Tibial artery (tissue), 4 donors: ENCODE results near the gene AP5B1.

ENCODE experiments used
- DNase-seq, 2 donors: peaks; one replicate each; pipeline ENCODE4 v3.0.0-alpha.2; 2019
- H3K27ac ChIP-seq, 2 donors: fragments of 200-600 bp; sonication (generic) in 1 of 2; 1 replicate in 1 of 2; 2 replicates in 1 of 2; pipeline ENCODE4 v1.5.1; 2018 to 2019; ENCODE audit warnings: mild to moderate bottlenecking in 1 of 2
- H3K27me3 ChIP-seq, 2 donors: fragments of 200-600 bp; sonication (generic) in 1 of 2; one replicate each; pipeline versions ENCODE4 v1.5.1 to v1.6.0; 2016 to 2019
- H3K36me3 ChIP-seq, 3 donors: fragments of 200-600 bp; sonication (generic) in 2 of 3; one replicate each; pipeline ENCODE4 v1.5.1; 2016 to 2019; ENCODE audit warnings: mild to moderate bottlenecking in 2 of 3
- H3K4me1 ChIP-seq, 4 donors: fragments of 200-600 bp; sonication (generic) in 2 of 4; 1 replicate in 3 of 4; 2 replicates in 1 of 4; pipeline ENCODE4 v1.5.1; 2016 to 2019
- H3K4me3 ChIP-seq, 2 donors: fragments of 200-600 bp; sonication (generic) in 1 of 2; 1 replicate in 1 of 2; 2 replicates in 1 of 2; pipeline ENCODE4 v1.5.1; 2018 to 2019; ENCODE audit warnings: mild to moderate bottlenecking in 2 of 2
- H3K9me3 ChIP-seq, 3 donors: fragments of 200-600 bp; sonication (generic) in 1 of 3; one replicate each; pipeline ENCODE4 v1.5.1; 2016 to 2019
- CTCF ChIP-seq, 2 experiments: fragments of 200-600 bp in 1 of 2; fragments of 450-650 bp in 1 of 2; IDR thresholded peaks; one replicate each; pipeline ENCODE4 v1.5.1; 2017 to 2019; ENCODE audit warnings: antibody characterized with exemption in 2 of 2, mild to moderate bottlenecking in 1 of 2, moderate library complexity in 1 of 2
- intact Hi-C: fragments of 100-400 bp; cut with DNase I; formaldehyde crosslinking; loops from one replicate; pipeline ENCODE4 v1.15.0; 2023; ENCODE audit warnings: low total_unique reads

AP5B1 gene

GRCh38 chr11:65806979-65807378, 26.2 kb upstream of the AP5B1 start:
- no peak overlapping the region for H3K27ac ChIP-seq
- H3K36me3 ChIP-seq = no peaks in the 10 kb centered on the region
- peaks cover 0 to 67% of the 10 kb centered on the region in 2 donors for H3K27me3 ChIP-seq
- DNase-seq = no peak
- TF ChIP-seq CTCF (IDR thresholded peaks at IDR 0.05) = no peak
- no peak overlapping the region for H3K4me3 ChIP-seq
- no peaks in the 10 kb centered on the region for H3K4me1 ChIP-seq
- intact Hi-C loops = no loop called here
- H3K9me3 ChIP-seq = no peaks in the 10 kb centered on the region

GRCh38 chr11:65803797-65804492, 23.2 kb upstream of the AP5B1 start:
- H3K27ac ChIP-seq = no peak overlapping the region
- intact Hi-C loops = no loop called here
- H3K9me3 ChIP-seq = no peaks in the 10 kb centered on the region
- H3K4me1 ChIP-seq = no peaks in the 10 kb centered on the region
- TF ChIP-seq CTCF (IDR thresholded peaks at IDR 0.05) = no peak
- no peak overlapping the region for H3K4me3 ChIP-seq
- no peaks in the 10 kb centered on the region for H3K36me3 ChIP-seq
- peaks cover 0 to 89% of the 10 kb centered on the region in 2 donors for H3K27me3 ChIP-seq
- DNase-seq = no peak

- no peaks in the 10 kb centered on the region for H3K36me3 ChIP-seq
- H3K4me1 ChIP-seq = no peaks in the 10 kb centered on the region
- no peaks in the 10 kb centered on the region for H3K9me3 ChIP-seq
- intact Hi-C loops = no loop called here
- H3K27ac ChIP-seq = no peak overlapping the region
- TF ChIP-seq CTCF (IDR thresholded peaks at IDR 0.05) = no peak
- no peak for DNase-seq
- H3K4me3 ChIP-seq = no peak overlapping the region
- peaks cover 0 to 87% of the 10 kb centered on the region in 2 donors for H3K27me3 ChIP-seq
Observed at GRCh38 chr11:65802841-65803240, 22.1 kb upstream of the AP5B1 start.

GRCh38 chr11:65801153-65801987, 20.6 kb upstream of the AP5B1 start:
- no peaks in the 10 kb centered on the region for H3K4me1 ChIP-seq
- no peak for DNase-seq
- TF ChIP-seq CTCF (IDR thresholded peaks at IDR 0.05) = no peak
- H3K27me3 ChIP-seq = peaks cover 0 to 90% of the 10 kb centered on the region in 2 donors
- intact Hi-C loops = no loop called here
- no peak overlapping the region for H3K27ac ChIP-seq
- no peaks in the 10 kb centered on the region for H3K36me3 ChIP-seq
- H3K9me3 ChIP-seq = no peaks in the 10 kb centered on the region
- H3K4me3 ChIP-seq = no peak overlapping the region

GRCh38 chr11:65798882-65799281, 18.1 kb upstream of the AP5B1 start:
- Histone ChIP-seq H3K36me3 (peaks cover 0 to 12% (median 0%) of the 10 kb centered on the region in 3 donors), H3K4me1 (no peaks in the 10 kb centered on the region), H3K27me3 (peaks cover 0 to 95% of the 10 kb centered on the region in 2 donors), H3K9me3 (no peaks in the 10 kb centered on the region), H3K27ac (no peak overlapping the region), H3K4me3 (no peak overlapping the region)
- no peak for DNase-seq
- no peak for TF ChIP-seq CTCF (IDR thresholded peaks at IDR 0.05)
- intact Hi-C loops = no loop called here
